Measurements from ENCODE around the gene PRKAR2A. TPM values are rescaled to one million over a fixed set of nuclear protein-coding genes. Genes with fewer than 3 reads are reported as not detected.
A peak's percentile ranks its signal among the peaks of the same experiment; 100 is the strongest.

Gene PRKAR2A
- total and polyA plus RNA-seq, 4 donors: 12.1 to 28.5 (median 13.9) TPM

- Histone ChIP-seq H3K4me1 (ENCODE audit: control insufficient read depth in 4 of 4, insufficient read depth in 4 of 4, low read length in 3 of 4) (peaks cover 8 to 24% (median 13%) of the 10 kb centered on the region in 4 donors), H3K27me3 (ENCODE audit: control insufficient read depth in 4 of 4, insufficient read depth in 4 of 4, low read length in 3 of 4) (no peaks in the 10 kb centered on the region), H3K9me3 (ENCODE audit: control insufficient read depth in 4 of 4, low read length in 3 of 4) (no peaks in the 10 kb centered on the region), H3K9ac (ENCODE audit: low read depth in 1 of 2, low read length in 2 of 2) (no peak overlapping the region), H3K4me3 (ENCODE audit: low read depth in 1 of 3, low read length in 3 of 3) (no peak overlapping the region), H3K36me3 (ENCODE audit: control insufficient read depth in 4 of 4, insufficient read depth in 3 of 4, low read depth in 1 of 4, low read length in 3 of 4) (peaks cover 0 to 6% (median 0%) of the 10 kb centered on the region in 4 donors), H3K27ac (ENCODE audit: low read depth in 1 of 2, low read length in 2 of 2) (no peak overlapping the region)
- no peak for TF ChIP-seq EGR1 (IDR thresholded peaks at IDR 0.05; ENCODE audit: low read depth in 2 of 2)
- TF ChIP-seq NR2F2 (IDR thresholded peaks at IDR 0.05): no peak
- no peak for TF ChIP-seq HNF4G (IDR thresholded peaks at IDR 0.05)
- TF ChIP-seq REST (IDR thresholded peaks at IDR 0.05): no peak
- TF ChIP-seq GABPA (IDR thresholded peaks at IDR 0.05 in 1 of 2, conservative IDR thresholded peaks at IDR 0.05 in 1 of 2): no peak
- WGBS: 98% methylated on average over 8 of the region's 8 CpGs
- DNase-seq (ENCODE audit: low spot score): no peak
These were observed 1.3 kb upstream of the PRKAR2A start for GRCh38 chr3:48848816-48849515.

GRCh38 chr3:48847053-48847503 is 596 bp downstream of the PRKAR2A start:
- Histone ChIP-seq H3K4me3 (ENCODE audit: low read depth in 1 of 3, low read length in 3 of 3) (peak overlapping the region; percentile 65), H3K9ac (ENCODE audit: low read depth in 1 of 2, low read length in 2 of 2) (peak overlapping the region; percentile 6 to 72), H3K36me3 (ENCODE audit: control insufficient read depth in 4 of 4, insufficient read depth in 3 of 4, low read depth in 1 of 4, low read length in 3 of 4) (no peaks in the 10 kb centered on the region), H3K27ac (ENCODE audit: low read depth in 1 of 2, low read length in 2 of 2) (peak overlapping the region; percentile 83 to 86), H3K27me3 (ENCODE audit: control insufficient read depth in 4 of 4, insufficient read depth in 4 of 4, low read length in 3 of 4) (no peaks in the 10 kb centered on the region), H3K9me3 (ENCODE audit: control insufficient read depth in 4 of 4, low read length in 3 of 4) (no peaks in the 10 kb centered on the region), H3K4me1 (ENCODE audit: control insufficient read depth in 4 of 4, insufficient read depth in 4 of 4, low read length in 3 of 4) (peaks cover 8 to 24% (median 13%) of the 10 kb centered on the region in 4 donors)
- DNase-seq (ENCODE audit: low spot score): peak; percentile 78
- peak; percentile 14 for TF ChIP-seq REST (IDR thresholded peaks at IDR 0.05)
- peak; percentile 14 for TF ChIP-seq MAX (IDR thresholded peaks at IDR 0.05)
- no peak for TF ChIP-seq FOXA2 (IDR thresholded peaks at IDR 0.05)
- TF ChIP-seq RAD21 (IDR thresholded peaks at IDR 0.05): peak in 1 of 2 donors; percentile 33
- peak in 1 of 2 donors; percentile 20 for TF ChIP-seq RXRA (IDR thresholded peaks at IDR 0.05)
- under 1% methylated on average over 42 of the region's 42 CpGs for WGBS

Measured in liver (tissue), 9 donors.